IMR-90 (cell line): Measurements from ENCODE around the gene DHRS7B. TPM values are rescaled to one million over a fixed set of nuclear protein-coding genes. Genes with fewer than 3 reads are reported as not detected.

ENCODE experiments used
- ATAC-seq: fragments of 200-7000 bp; cut with Tn5 transposase; 2 replicates; pipeline ENCODE4 v1.9.1; 2020; ENCODE audit warnings: low read depth, mild to moderate bottlenecking, moderate library complexity
- BruUV-seq: library from RNA; stranded (reverse); fragments of 400-500 nt; replicated peaks from 2 replicates; lab custom pipeline; 2021; lab: Mats Ljungman, UMichigan
- CTCF ChIA-PET: fragments of 300-600 bp; formaldehyde crosslinking; extraction: SDS; loops from one replicate; lab custom pipeline; 2021; ENCODE audit warnings: antibody characterized with exemption; lab: Yijun Ruan, JAX
- POLR2A ChIA-PET: fragments of 300-600 bp; sonication (Branson Sonifier 250); formaldehyde crosslinking; loops from one replicate; lab custom pipeline; 2022; ENCODE audit warnings: antibody characterized with exemption; ENCODE audit not compliant: unreplicated experiment; lab: Charles Lee
- DNase-seq: peaks from one replicate; pipeline ENCODE4 v3.0.0; 2013
- H2AFZ ChIP-seq: replicated peaks from 2 replicates; pipeline ENCODE3; 2013; ENCODE audit warnings: low read length, mild to moderate bottlenecking; ENCODE audit not compliant: poor library complexity
- H2AK5ac ChIP-seq: 2 replicates; pipeline ENCODE4 v1.6.1; 2013; ENCODE audit warnings: low read depth, low read length, inconsistent platforms
- H2AK9ac ChIP-seq: replicated peaks from 2 replicates; pipeline ENCODE3; 2013; ENCODE audit warnings: mild to moderate bottlenecking, low read depth, low read length, moderate library complexity; ENCODE audit not compliant: poor library complexity
- H2BK120ac ChIP-seq: 2 replicates; pipeline ENCODE4 v1.6.1; 2013; ENCODE audit warnings: low read depth, low read length, inconsistent platforms
- H2BK15ac ChIP-seq: 3 replicates; pipeline ENCODE4 v1.6.1; 2013; ENCODE audit warnings: low read depth, low read length, inconsistent platforms
- H2BK20ac ChIP-seq: 2 replicates; pipeline ENCODE4 v1.6.1; 2013; ENCODE audit warnings: low read depth, mild to moderate bottlenecking, inconsistent platforms, low read length, moderate library complexity
- H2BK5ac ChIP-seq: 2 replicates; pipeline ENCODE4 v1.6.1; 2013; ENCODE audit warnings: mild to moderate bottlenecking, low read depth, low read length, inconsistent platforms; ENCODE audit not compliant: poor library complexity, severe bottlenecking
- H3K14ac ChIP-seq: replicated peaks from 2 replicates; pipeline ENCODE4 v1.6.1; 2013; ENCODE audit warnings: low read depth, low read length, inconsistent platforms
- H3K18ac ChIP-seq: 2 replicates; pipeline ENCODE4 v1.6.1; 2013; ENCODE audit warnings: low read depth, low read length, control low read depth
- H3K23ac ChIP-seq: 2 replicates; pipeline ENCODE4 v1.6.1; 2013; ENCODE audit warnings: low read depth, low read length, inconsistent platforms
- H3K27ac ChIP-seq: 2 replicates; pipeline ENCODE4 v1.5.1; 2013; ENCODE audit warnings: mild to moderate bottlenecking, control low read depth, low read length; ENCODE audit not compliant: insufficient read depth
- H3K27me3 ChIP-seq: 2 replicates; pipeline ENCODE4 v1.6.1; 2013; ENCODE audit warnings: low read length; ENCODE audit not compliant: control insufficient read depth, insufficient read depth
- H3K36me3 ChIP-seq: 2 replicates; pipeline ENCODE4 v1.6.1; 2013; ENCODE audit warnings: low read length, mixed read lengths; ENCODE audit not compliant: control insufficient read depth, insufficient read depth
- H3K4ac ChIP-seq: 2 replicates; pipeline ENCODE4 v1.6.1; 2013; ENCODE audit warnings: low read depth, low read length, inconsistent platforms
- H3K4me1 ChIP-seq: 2 replicates; pipeline ENCODE4 v1.6.1; 2013; ENCODE audit warnings: low read length, mixed read lengths; ENCODE audit not compliant: control insufficient read depth, insufficient read depth
- H3K4me2 ChIP-seq: 2 replicates; pipeline ENCODE4 v1.6.1; 2013; ENCODE audit warnings: low read depth, mild to moderate bottlenecking, control low read depth, low read length, moderate library complexity
- H3K4me3 ChIP-seq: 2 replicates; pipeline ENCODE4 v1.5.1; 2013; ENCODE audit warnings: low read depth, mild to moderate bottlenecking, control low read depth, low read length, moderate library complexity; ENCODE audit not compliant: insufficient read depth
- H3K56ac ChIP-seq: 2 replicates; pipeline ENCODE4 v1.6.1; 2013; ENCODE audit warnings: low read length, inconsistent platforms; ENCODE audit not compliant: insufficient read depth; ENCODE audit errors: extremely low read depth
- H3K79me1 ChIP-seq, 2 experiments: 2 replicates each; pipeline ENCODE4 v1.6.1; 2013; ENCODE audit warnings: low read length in 2 of 2, inconsistent platforms in 1 of 2, low read depth in 1 of 2
- H3K9ac ChIP-seq: 2 replicates; pipeline ENCODE4 v1.6.1; 2013; ENCODE audit warnings: low read depth, low read length, control low read depth
- H3K9me1 ChIP-seq: 2 replicates; pipeline ENCODE4 v1.6.1; 2013; ENCODE audit warnings: low read length, inconsistent platforms; ENCODE audit not compliant: insufficient read depth
- H3K9me3 ChIP-seq: 2 replicates; pipeline ENCODE4 v1.6.1; 2013; ENCODE audit warnings: low read length; ENCODE audit not compliant: control insufficient read depth, insufficient read depth
- H4K20me1 ChIP-seq: 2 replicates; pipeline ENCODE4 v1.6.1; 2013; ENCODE audit warnings: low read length, inconsistent platforms; ENCODE audit not compliant: insufficient read depth
- H4K5ac ChIP-seq: 2 replicates; pipeline ENCODE4 v1.6.1; 2013; ENCODE audit warnings: mild to moderate bottlenecking, low read depth, low read length, control low read depth
- H4K8ac ChIP-seq, 2 experiments: 2 replicates each; pipeline ENCODE4 v1.6.1; 2013; ENCODE audit warnings: low read depth in 2 of 2, low read length in 2 of 2, control low read depth in 1 of 2, inconsistent platforms in 1 of 2
- H4K91ac ChIP-seq: 2 replicates; pipeline ENCODE4 v1.6.1; 2013; ENCODE audit warnings: low read depth, low read length, inconsistent platforms; ENCODE audit not compliant: insufficient read depth
- BHLHE40 ChIP-seq: fragments of 150-350 bp; IDR thresholded peaks from 2 replicates; pipeline ENCODE4 v1.6.1; 2016; ENCODE audit warnings: mild to moderate bottlenecking, low read depth, low read length
- CEBPB ChIP-seq: IDR thresholded peaks from 2 replicates; pipeline ENCODE4 v1.6.1; 2012; ENCODE audit warnings: low read depth, low read length, improper control_type of control experiment
- CHD1 ChIP-seq: IDR thresholded peaks from 2 replicates; pipeline ENCODE4 v1.6.1; 2012; ENCODE audit warnings: low read depth, low read length, improper control_type of control experiment
- FOS ChIP-seq: fragments of 150-350 bp; IDR thresholded peaks from 2 replicates; pipeline ENCODE4 v1.6.1; 2016; ENCODE audit warnings: low read depth, low read length
- MAFK ChIP-seq: IDR thresholded peaks from 2 replicates; pipeline ENCODE4 v1.6.1; 2012; ENCODE audit warnings: low read depth, low read length, improper control_type of control experiment
- MAZ ChIP-seq: IDR thresholded peaks from 2 replicates; pipeline ENCODE4 v1.6.1; 2012; ENCODE audit warnings: low read depth, mild to moderate bottlenecking, low read length, improper control_type of control experiment, moderate library complexity, borderline replicate concordance
- MXI1 ChIP-seq: IDR thresholded peaks from 2 replicates; pipeline ENCODE4 v1.6.1; 2012; ENCODE audit warnings: low read depth, mild to moderate bottlenecking, low read length, moderate library complexity, borderline replicate concordance
- NFE2L2 ChIP-seq: fragments of 150-350 bp; IDR thresholded peaks from 2 replicates; pipeline ENCODE4 v1.6.1; 2016; ENCODE audit warnings: low read depth, mild to moderate bottlenecking, low read length
- POLR2A ChIP-seq: IDR thresholded peaks from 2 replicates; pipeline ENCODE4 v1.6.1; 2012; ENCODE audit warnings: mild to moderate bottlenecking, low read depth, low read length
- RAD21 ChIP-seq: IDR thresholded peaks from 2 replicates; pipeline ENCODE4 v1.6.1; 2012; ENCODE audit warnings: low read length, improper control_type of control experiment
- RCOR1 ChIP-seq: IDR thresholded peaks from 2 replicates; pipeline ENCODE4 v1.6.1; 2012; ENCODE audit warnings: mild to moderate bottlenecking, low read length, improper control_type of control experiment; ENCODE audit not compliant: insufficient replicate concordance
- RFX5 ChIP-seq: IDR thresholded peaks from 2 replicates; pipeline ENCODE4 v1.8.0; 2012; ENCODE audit warnings: low read depth, mild to moderate bottlenecking, low read length, moderate library complexity
- SMC3 ChIP-seq: fragments of 150-350 bp; IDR thresholded peaks from 2 replicates; pipeline ENCODE4 v1.6.1; 2016; ENCODE audit warnings: low read depth, mild to moderate bottlenecking, antibody characterized with exemption, low read length, moderate library complexity
- WGBS, 2 experiments: methylation state at CpG; one replicate each; pipeline versions ENCODE4 v1.1.5 to v1.1.7; 2013; ENCODE audit warnings: missing lambda C conversion rate in 2 of 2; ENCODE audit not compliant: insufficient read length in 1 of 2; ENCODE audit errors: extremely low coverage in 2 of 2; 5-methylcytosine and 5-hydroxymethylcytosine counted together
- dilution Hi-C: fragments of 300-500 bp; cut with HindIII; formaldehyde crosslinking; loops from one replicate; pipeline ENCODE4 v1.14.3; 2018; ENCODE audit warnings: low sequenced_read_pairs; ENCODE audit not compliant: unreplicated experiment
- in situ Hi-C: fragments of 300-500 bp; cut with MboI; formaldehyde crosslinking; loops from 3 replicates; pipeline ENCODE4 v1.14.3; 2019; ENCODE audit warnings: low sequenced_read_pairs, inconsistent platforms, mixed read lengths
- intact Hi-C: fragments of 100-400 bp; cut with micrococcal nuclease; formaldehyde crosslinking; loops from 2 replicates; pipeline ENCODE4 v1.10.0; 2022
- polyA plus RNA-seq, 3 experiments: library from polyadenylated mRNA; depleted of rRNA; stranded (reverse); fragments of >200 nt; gene quantifications; 2 replicates each; pipeline ENCODE4 v1.2.3, GENCODE V29; 2012; ENCODE audit warnings: low replicate concordance in 1 of 3
- total RNA-seq: library from RNA; depleted of rRNA; stranded (reverse); fragments of >200 nt; gene quantifications from 2 replicates; pipeline ENCODE4 v1.2.3, GENCODE V29; 2012
- TF ChIP-seq, protein P1 (sequence below): fragments of 150-350 bp; IDR thresholded peaks from 2 replicates; pipeline ENCODE4 v1.6.1; 2016; ENCODE audit warnings: low read depth, mild to moderate bottlenecking, low read length, moderate library complexity, borderline replicate concordance
- TF ChIP-seq, protein P2 (sequence below): conservative IDR thresholded peaks from 2 replicates; pipeline ENCODE4 v1.5.1; 2012; ENCODE audit warnings: mild to moderate bottlenecking, low read depth, low read length, improper control_type of control experiment
- TF ChIP-seq, protein P3 (sequence below): fragments of 150-350 bp; IDR thresholded peaks from 2 replicates; pipeline ENCODE4 v1.6.1; 2017; ENCODE audit warnings: mild to moderate bottlenecking, antibody characterized with exemption, low read length, low read depth

The DHRS7B gene
- total and polyA plus RNA-seq, 2 of the 4 experiments (the other 2 are of a cell fraction), result 24.4 to 34.4 TPM

DNA sequence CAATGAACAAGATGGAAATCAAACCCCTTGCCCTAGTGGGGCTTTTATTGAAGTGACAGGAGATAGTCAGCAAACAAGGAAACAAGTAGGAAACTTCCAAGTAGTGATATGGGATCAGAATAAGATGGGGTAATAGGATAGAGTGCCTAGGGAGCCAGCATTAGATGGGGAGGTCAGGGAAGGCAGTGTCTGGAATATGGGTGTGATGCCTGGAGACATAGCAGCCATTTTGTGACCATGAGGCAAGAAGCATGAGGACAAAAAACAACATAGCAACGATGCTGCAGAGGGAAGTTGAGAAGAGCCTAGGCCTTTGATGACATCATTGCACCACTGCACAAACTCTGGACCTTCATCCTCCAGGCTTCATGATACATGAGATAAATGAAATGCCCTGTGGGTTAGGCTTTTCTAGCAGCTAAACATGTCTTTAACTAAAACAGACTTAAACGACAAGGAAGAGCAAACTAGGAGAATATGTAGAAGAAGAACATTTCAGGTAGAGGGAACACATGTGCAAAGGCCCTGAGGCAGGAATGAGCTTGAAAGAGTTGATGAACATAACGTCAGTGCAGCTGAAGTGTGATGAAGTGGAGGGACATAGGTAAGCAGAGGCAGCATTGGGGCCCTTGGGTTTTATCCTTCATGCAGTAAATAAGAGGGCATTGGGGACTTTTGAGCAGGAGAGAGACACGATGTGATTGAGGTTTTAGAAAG lies 105.4 kb downstream of the DHRS7B start:
- Histone ChIP-seq H3K56ac (no peak overlapping the region), H3K27ac (no peak overlapping the region), H3K9me3 (peaks cover 3% of the 10 kb centered on the region; the same call in 1 of the 2 replicates), H3K23ac (no peak overlapping the region), H3K18ac (no peak overlapping the region), H3K4me3 (no peak overlapping the region), H2BK20ac (no peak overlapping the region), H2BK15ac (no peak overlapping the region), H2BK5ac (no peak overlapping the region), H4K91ac (no peak overlapping the region), H2AK5ac (no peak overlapping the region), H4K20me1 (no peaks in the 10 kb centered on the region), H3K4me1 (no peaks in the 10 kb centered on the region), H3K4ac (no peak overlapping the region), H3K14ac (no peak overlapping the region), H3K79me1 (no peaks in the 10 kb centered on the region; a peak in 1 of 4 replicates), H4K5ac (no peak overlapping the region), H3K9me1 (peaks cover 4% of the 10 kb centered on the region; the same call in 1 of the 2 replicates), H2AK9ac (no peak overlapping the region), H2BK120ac (no peak overlapping the region), H3K27me3 (no peaks in the 10 kb centered on the region), H3K36me3 (no peaks in the 10 kb centered on the region), H3K9ac (no peak overlapping the region), H3K4me2 (no peak overlapping the region), H2AFZ (no peak overlapping the region), H4K8ac (no peak overlapping the region)
- no TSS peak for BruUV-seq
- intact Hi-C loops (no loop called here), dilution Hi-C loops (no loop called here), in situ Hi-C loops (no loop called here)
- 90% methylated on average over 2 of the region's 4 CpGs; no CpG with 5 or more reads in 1 of the 2 experiments for WGBS, 2 experiments
- DNase-seq (no peak), ATAC-seq (no peak)
- TF ChIP-seq SMC3 (no peak), BHLHE40 (no peak), MAZ (no peak), NFE2L2 (no peak), RAD21 (no peak), RCOR1 (no peak), MXI1 (no peak), CHD1 (no peak), RFX5 (no peak), MAFK (no peak), POLR2A (no peak), FOS (no peak), CEBPB (no peak)
- TF ChIP-seq, protein P1, sequence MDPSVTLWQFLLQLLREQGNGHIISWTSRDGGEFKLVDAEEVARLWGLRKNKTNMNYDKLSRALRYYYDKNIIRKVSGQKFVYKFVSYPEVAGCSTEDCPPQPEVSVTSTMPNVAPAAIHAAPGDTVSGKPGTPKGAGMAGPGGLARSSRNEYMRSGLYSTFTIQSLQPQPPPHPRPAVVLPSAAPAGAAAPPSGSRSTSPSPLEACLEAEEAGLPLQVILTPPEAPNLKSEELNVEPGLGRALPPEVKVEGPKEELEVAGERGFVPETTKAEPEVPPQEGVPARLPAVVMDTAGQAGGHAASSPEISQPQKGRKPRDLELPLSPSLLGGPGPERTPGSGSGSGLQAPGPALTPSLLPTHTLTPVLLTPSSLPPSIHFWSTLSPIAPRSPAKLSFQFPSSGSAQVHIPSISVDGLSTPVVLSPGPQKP, result no peak
- TF ChIP-seq, protein P2, sequence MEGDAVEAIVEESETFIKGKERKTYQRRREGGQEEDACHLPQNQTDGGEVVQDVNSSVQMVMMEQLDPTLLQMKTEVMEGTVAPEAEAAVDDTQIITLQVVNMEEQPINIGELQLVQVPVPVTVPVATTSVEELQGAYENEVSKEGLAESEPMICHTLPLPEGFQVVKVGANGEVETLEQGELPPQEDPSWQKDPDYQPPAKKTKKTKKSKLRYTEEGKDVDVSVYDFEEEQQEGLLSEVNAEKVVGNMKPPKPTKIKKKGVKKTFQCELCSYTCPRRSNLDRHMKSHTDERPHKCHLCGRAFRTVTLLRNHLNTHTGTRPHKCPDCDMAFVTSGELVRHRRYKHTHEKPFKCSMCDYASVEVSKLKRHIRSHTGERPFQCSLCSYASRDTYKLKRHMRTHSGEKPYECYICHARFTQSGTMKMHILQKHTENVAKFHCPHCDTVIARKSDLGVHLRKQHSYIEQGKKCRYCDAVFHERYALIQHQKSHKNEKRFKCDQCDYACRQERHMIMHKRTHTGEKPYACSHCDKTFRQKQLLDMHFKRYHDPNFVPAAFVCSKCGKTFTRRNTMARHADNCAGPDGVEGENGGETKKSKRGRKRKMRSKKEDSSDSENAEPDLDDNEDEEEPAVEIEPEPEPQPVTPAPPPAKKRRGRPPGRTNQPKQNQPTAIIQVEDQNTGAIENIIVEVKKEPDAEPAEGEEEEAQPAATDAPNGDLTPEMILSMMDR, result no peak
- TF ChIP-seq, protein P3, sequence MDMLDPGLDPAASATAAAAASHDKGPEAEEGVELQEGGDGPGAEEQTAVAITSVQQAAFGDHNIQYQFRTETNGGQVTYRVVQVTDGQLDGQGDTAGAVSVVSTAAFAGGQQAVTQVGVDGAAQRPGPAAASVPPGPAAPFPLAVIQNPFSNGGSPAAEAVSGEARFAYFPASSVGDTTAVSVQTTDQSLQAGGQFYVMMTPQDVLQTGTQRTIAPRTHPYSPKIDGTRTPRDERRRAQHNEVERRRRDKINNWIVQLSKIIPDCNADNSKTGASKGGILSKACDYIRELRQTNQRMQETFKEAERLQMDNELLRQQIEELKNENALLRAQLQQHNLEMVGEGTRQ, result no peak
- POLR2A ChIA-PET, result no interaction called here
- CTCF ChIA-PET, result no interaction called here
